H1 (cell line): Measurements from ENCODE around the gene CHD1L. TPM values are rescaled to one million over a fixed set of nuclear protein-coding genes. Genes with fewer than 3 reads are reported as not detected.

Source experiments
- ASH2L ChIP-seq: fragments of 200-600, 300-600 bp; sonication (generic); IDR thresholded peaks from one replicate; pipeline ENCODE4 v1.7.1; 2017; ENCODE audit warnings: low read length
- CTCF ChIP-seq, 3 experiments: IDR thresholded peaks; 1 replicate in 2 of 3; 2 replicates in 1 of 3; pipeline versions ENCODE4 v1.5.1 to v1.6.1; 2011; ENCODE audit warnings: low read length in 3 of 3, mild to moderate bottlenecking in 3 of 3, inconsistent platforms in 2 of 3, low read depth in 1 of 3, moderate library complexity in 1 of 3; ENCODE audit not compliant: insufficient read depth in 1 of 3; ENCODE audit errors: control extremely low read depth in 1 of 3
- HDAC2 ChIP-seq, 2 experiments: fragments of 300-600 bp in 1 of 2; sonication (generic) in 1 of 2; IDR thresholded peaks; 2 replicates each; pipeline ENCODE4 v1.6.1; 2011 to 2012; ENCODE audit warnings: low read depth in 2 of 2, low read length in 2 of 2, mild to moderate bottlenecking in 2 of 2, moderate library complexity in 2 of 2, borderline replicate concordance in 1 of 2, inconsistent platforms in 1 of 2
- POLR2AphosphoS5 ChIP-seq: IDR thresholded peaks from 2 replicates; pipeline ENCODE4 v1.6.1; 2011; ENCODE audit warnings: low read depth, low read length
- RXRA ChIP-seq: IDR thresholded peaks from 2 replicates; pipeline ENCODE4 v1.6.1; 2011; ENCODE audit warnings: low read depth, mild to moderate bottlenecking, low read length, moderate library complexity; ENCODE audit not compliant: insufficient read depth
- YY1 ChIP-seq: IDR thresholded peaks from 2 replicates; pipeline ENCODE4 v1.6.1; 2011; ENCODE audit warnings: low read depth, mild to moderate bottlenecking, low read length
- polyA plus RNA-seq, 7 experiments: library from polyadenylated mRNA; depleted of rRNA in 3 of 7; stranded (reverse) in 5 of 7; unstranded in 2 of 7; fragments of >200 nt in 5 of 7; fragments of 200-250 nt in 2 of 7; gene quantifications; 1 replicate in 5 of 7; 2 replicates in 1 of 7; 4 replicates in 1 of 7; pipeline versions ENCODE4 v1.2.1 to v1.2.3, GENCODE V29; 2011 to 2013; ENCODE audit warnings: missing spikeins in 2 of 7, mixed read lengths in 2 of 7
- total RNA-seq: library from RNA; stranded (reverse); fragmentation: NEBNext Ultra II Directional; extraction: Animal tissue kit (Norgen Biotek cat#: 25700); gene quantifications from 2 replicates; pipeline ENCODE4 v1.2.1, GENCODE V29; 2021

CHD1L gene
- total and polyA plus RNA-seq, 2 of the 8 experiments (the other 6 are each of a cell fraction or from before 2014, with no cell fraction given), result 20.2 to 51.2 TPM

GRCh38 chr1:147260956-147261355 lies 18.5 kb downstream of the CHD1L start (continued):
- TF ChIP-seq RXRA (no peak), CTCF (IDR thresholded peaks at IDR 0.05; ENCODE audit: control extremely low read depth in 1 of 3, insufficient read depth in 1 of 3, low read depth in 1 of 3, low read length in 3 of 3) (no peak), HDAC2 (IDR thresholded peaks at IDR 0.05; ENCODE audit: borderline replicate concordance in 1 of 2, low read depth in 2 of 2, low read length in 2 of 2) (no peak), ASH2L (no peak), YY1 (no peak), POLR2AphosphoS5 (no peak)
- TF ChIP-seq, all 59 proteins: peak for 0
